Measurements from ENCODE around the gene LYST.

Gene LYST

GRCh38 chr1:235887676-235888075 lies 21.0 kb upstream of the LYST start:
- TF ChIP-seq, protein P1, sequence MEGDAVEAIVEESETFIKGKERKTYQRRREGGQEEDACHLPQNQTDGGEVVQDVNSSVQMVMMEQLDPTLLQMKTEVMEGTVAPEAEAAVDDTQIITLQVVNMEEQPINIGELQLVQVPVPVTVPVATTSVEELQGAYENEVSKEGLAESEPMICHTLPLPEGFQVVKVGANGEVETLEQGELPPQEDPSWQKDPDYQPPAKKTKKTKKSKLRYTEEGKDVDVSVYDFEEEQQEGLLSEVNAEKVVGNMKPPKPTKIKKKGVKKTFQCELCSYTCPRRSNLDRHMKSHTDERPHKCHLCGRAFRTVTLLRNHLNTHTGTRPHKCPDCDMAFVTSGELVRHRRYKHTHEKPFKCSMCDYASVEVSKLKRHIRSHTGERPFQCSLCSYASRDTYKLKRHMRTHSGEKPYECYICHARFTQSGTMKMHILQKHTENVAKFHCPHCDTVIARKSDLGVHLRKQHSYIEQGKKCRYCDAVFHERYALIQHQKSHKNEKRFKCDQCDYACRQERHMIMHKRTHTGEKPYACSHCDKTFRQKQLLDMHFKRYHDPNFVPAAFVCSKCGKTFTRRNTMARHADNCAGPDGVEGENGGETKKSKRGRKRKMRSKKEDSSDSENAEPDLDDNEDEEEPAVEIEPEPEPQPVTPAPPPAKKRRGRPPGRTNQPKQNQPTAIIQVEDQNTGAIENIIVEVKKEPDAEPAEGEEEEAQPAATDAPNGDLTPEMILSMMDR (IDR thresholded peaks at IDR 0.05; ENCODE audit: extremely low read depth, insufficient read depth, missing control alignments), result no peak

GRCh38 chr1:235885655-235886262 lies 19.1 kb upstream of the LYST start:
- TF ChIP-seq, protein P1 (IDR thresholded peaks at IDR 0.05; ENCODE audit: extremely low read depth, insufficient read depth, missing control alignments), result no peak
- DNase-seq (ENCODE audit: low spot score), result no peak
- in situ Hi-C loops (cut with MboI; ENCODE audit: low pct_unique_long_range_greater_than_20kb, low sequenced_read_pairs, unreplicated experiment), result loop anchor here (10.0 kb wide), 1 partner anchor 59 kb away; no protein-coding TSS in a partner anchor

More at GRCh38 chr1:235887676-235888075, 21.0 kb upstream of the LYST start:
- in situ Hi-C loops (cut with MboI; ENCODE audit: low pct_unique_long_range_greater_than_20kb, low sequenced_read_pairs, unreplicated experiment), result loop anchor here (10.0 kb wide), 1 partner anchor 57 kb away; no protein-coding TSS in a partner anchor
- DNase-seq (ENCODE audit: low spot score), result no peak

- TF ChIP-seq, protein P1 (IDR thresholded peaks at IDR 0.05; ENCODE audit: extremely low read depth, insufficient read depth, missing control alignments), result no peak
- in situ Hi-C loops (cut with MboI; ENCODE audit: low pct_unique_long_range_greater_than_20kb, low sequenced_read_pairs, unreplicated experiment), result loop anchor here (10.0 kb wide), 1 partner anchor 61 kb away; no protein-coding TSS in a partner anchor
- DNase-seq (ENCODE audit: low spot score), result no peak
Observed at GRCh38 chr1:235883261-235883927, 16.7 kb upstream of the LYST start.

- in situ Hi-C loops (cut with MboI; ENCODE audit: low pct_unique_long_range_greater_than_20kb, low sequenced_read_pairs, unreplicated experiment), result loop anchor here (10.0 kb wide), 1 partner anchor 62 kb away; no protein-coding TSS in a partner anchor
- TF ChIP-seq, protein P1 (IDR thresholded peaks at IDR 0.05; ENCODE audit: extremely low read depth, insufficient read depth, missing control alignments), result no peak
- DNase-seq (ENCODE audit: low spot score), result no peak
Observed at GRCh38 chr1:235882816-235883215, 16.1 kb upstream of the LYST start.

GRCh38 chr1:235881930-235882700 lies 15.4 kb upstream of the LYST start:
- DNase-seq (ENCODE audit: low spot score), result no peak
- TF ChIP-seq, protein P1 (IDR thresholded peaks at IDR 0.05; ENCODE audit: extremely low read depth, insufficient read depth, missing control alignments), result no peak
- in situ Hi-C loops (cut with MboI; ENCODE audit: low pct_unique_long_range_greater_than_20kb, low sequenced_read_pairs, unreplicated experiment), result loop anchor here (10.0 kb wide), 1 partner anchor 63 kb away; no protein-coding TSS in a partner anchor

DNA sequence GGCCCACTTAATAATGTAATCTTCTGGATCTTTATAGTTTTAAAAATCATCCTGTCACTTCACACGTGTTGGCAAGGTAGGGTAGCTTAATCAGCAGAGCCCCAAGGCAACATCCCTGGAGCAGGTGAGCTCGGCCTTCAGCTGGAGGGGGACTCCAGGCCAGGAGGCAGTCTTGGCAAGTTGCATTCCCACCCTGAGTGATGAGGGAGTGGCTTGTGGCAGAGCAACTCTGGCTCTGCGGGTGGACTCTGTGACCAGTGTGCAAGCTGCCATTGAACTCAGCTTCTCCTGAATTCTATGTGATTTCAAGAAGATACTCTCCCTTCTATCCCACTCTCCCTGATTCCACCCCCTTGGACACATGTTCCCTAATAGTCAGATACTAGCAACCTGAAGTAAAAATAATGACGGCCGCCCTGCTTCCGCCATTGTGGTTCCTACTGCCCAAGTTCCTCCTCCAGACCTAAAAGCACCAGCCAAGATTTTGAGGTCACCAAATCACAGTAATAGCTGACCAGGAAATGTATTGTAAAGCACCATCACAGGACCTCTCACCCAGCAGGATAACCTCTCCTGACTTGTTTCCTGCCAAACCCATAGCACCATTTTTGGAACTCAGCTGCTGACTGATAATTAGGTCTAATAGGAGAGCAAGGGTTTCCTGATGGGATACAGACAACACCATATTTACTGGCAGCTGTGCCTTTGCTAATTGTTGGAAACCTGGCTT lies 11.5 kb upstream of the LYST start:
- in situ Hi-C loops (cut with MboI; ENCODE audit: low pct_unique_long_range_greater_than_20kb, low sequenced_read_pairs, unreplicated experiment), result no loop called here
- TF ChIP-seq, protein P1 (IDR thresholded peaks at IDR 0.05; ENCODE audit: extremely low read depth, insufficient read depth, missing control alignments), result no peak
- DNase-seq (ENCODE audit: low spot score), result no peak
